Fibroblast of the conjunctiva (primary cell): ENCODE measurements around the gene TCERG1.
"Not testable (repeated sequence)": the region's sequence is repeated elsewhere in the genome, so short reads cannot be mapped to it uniquely, and the experiment has no call there.

Experiments
- DNase-seq: peaks from one replicate; pipeline ENCODE4 v3.0.0-alpha.2; 2010; ENCODE audit warnings: low read depth

Gene TCERG1

GRCh38 chr5:146521403-146522106, 74.4 kb downstream of the TCERG1 start:
- DNase-seq: no peak

- no peak for DNase-seq
These were observed 76.6 kb downstream of the TCERG1 start for GRCh38 chr5:146523698-146524097.

DNA sequence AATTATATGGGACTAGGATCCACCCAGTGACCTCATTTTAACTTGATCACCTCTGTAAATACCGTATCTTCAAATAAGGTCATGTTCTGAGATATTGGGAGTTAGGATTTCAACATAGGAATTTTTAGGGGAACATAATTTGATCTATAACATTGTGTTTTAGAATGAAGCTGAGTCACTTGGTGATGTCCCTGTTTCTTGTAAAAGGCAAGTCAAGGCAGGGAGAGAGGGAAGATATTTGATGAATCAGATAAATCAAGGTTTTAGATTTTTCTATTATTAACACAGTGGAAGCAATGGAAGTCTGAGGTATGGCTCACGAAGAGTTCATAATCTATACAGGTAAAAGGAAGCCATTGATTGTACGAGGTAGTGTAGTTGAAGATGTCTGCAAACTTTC, 80.7 kb downstream of the TCERG1 start:
- DNase-seq: no peak

- DNase-seq: no peak
These were observed 81.1 kb downstream of the TCERG1 start for GRCh38 chr5:146528236-146528635.

DNA sequence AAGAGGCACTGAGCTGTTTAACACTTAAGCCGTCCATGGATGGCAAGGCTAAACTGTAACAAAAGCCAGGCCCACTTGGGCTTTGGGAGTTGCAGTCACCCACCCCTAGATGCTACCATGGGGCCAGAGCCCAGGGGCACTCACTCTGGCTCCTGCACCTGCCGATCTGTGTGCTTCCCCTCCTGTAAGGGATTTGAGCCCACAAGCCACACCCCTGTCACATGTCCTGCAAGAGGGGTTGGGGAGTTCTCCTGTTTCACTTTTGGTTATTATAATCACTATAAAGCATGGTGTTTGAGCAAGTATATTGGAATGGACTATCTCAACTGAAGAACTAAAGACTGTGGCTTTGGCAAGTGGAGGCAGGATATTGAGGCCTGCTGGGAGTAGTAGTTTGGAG, 82.9 kb downstream of the TCERG1 start:
- no peak for DNase-seq

- peak; percentile 27 for DNase-seq
These were observed 86.2 kb downstream of the TCERG1 start for GRCh38 chr5:146533260-146533857.

- DNase-seq: no peak
These were observed 86.7 kb downstream of the TCERG1 start for GRCh38 chr5:146533882-146534281.

DNA sequence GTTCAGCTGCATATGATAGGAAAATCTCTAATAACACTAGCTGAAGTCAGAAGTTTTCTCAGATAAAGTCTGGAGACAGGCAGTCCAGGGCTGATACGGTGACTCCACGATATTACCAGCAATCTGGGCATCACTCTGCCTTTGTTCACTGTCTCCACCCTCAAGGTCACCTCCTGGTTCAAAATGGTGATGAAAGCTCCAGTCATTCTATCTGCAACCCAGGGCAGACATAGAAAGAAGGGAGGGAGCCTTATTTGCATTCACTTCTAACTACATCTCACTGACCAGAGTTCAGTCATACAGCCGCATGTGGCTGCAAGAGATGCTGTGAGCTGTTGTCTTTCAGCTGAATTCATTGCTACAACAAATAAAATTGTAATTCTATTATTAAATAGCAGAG, 91.3 kb downstream of the TCERG1 start:
- no peak for DNase-seq

GRCh38 chr5:146539973-146540372, 92.8 kb downstream of the TCERG1 start:
- no peak for DNase-seq

DNA sequence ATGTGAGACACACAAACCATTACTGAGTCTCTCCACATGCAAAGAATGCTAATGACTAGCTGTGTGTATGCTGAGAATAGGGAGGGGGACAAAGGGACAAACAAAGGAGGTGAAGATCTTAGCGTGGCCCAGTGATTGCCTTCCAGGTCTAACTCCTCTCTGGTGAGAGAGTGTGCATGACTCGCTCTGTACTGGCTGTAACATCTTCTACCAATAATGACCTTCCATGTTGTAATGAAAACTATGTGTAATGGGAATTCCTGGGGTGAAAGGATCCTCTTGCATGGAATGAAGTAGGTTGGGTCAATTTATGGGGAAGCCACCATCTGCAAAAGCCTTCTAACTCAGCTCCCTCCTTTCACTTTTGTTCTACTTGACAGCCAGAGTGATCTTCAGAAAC, 93.3 kb downstream of the TCERG1 start:
- no peak for DNase-seq

DNA sequence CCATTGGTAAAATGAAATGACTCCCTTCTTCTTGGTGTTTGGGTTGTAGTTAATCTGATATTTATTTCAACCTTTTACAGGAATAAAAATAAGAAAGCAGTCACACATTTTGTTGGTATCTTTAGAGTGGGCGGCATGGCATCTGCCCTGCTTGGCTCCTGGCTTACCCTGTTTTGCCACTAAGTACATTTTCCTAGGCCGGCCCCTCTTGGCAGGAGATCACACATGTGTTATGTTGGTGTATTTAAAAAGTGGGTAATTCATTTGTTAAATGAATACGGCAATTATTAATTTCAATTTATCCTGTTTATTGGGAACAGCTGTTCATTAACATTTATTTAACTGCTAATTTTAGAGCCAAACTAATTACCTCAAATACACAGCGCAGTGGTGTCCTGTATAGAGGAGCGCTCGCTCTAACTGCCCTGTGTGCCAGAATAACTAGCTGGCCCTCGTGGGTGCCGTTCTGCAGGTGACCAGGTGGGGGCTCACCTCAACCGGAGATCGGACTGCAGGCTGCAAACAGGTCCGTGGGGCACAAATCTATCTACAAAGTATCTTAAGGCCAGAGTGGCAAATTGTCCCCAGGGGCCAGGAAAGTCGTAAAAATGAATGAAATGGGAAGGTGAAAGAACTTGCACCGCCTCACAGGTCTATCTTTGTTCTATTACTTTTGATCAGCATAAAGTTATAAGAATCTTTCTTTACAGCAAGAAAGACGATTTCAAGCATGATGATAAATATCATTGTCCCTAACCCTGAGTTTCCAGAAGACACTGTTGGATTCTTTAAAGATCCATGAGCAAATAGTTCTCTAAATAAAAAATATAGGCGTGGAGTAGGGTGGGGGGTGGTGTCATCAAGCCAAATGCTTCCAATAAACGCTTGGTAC, 95.1 kb downstream of the TCERG1 start:
- peak; percentile 28 for DNase-seq

- DNase-seq: no peak
These were observed 97.1 kb downstream of the TCERG1 start for GRCh38 chr5:146544232-146544631.

DNA sequence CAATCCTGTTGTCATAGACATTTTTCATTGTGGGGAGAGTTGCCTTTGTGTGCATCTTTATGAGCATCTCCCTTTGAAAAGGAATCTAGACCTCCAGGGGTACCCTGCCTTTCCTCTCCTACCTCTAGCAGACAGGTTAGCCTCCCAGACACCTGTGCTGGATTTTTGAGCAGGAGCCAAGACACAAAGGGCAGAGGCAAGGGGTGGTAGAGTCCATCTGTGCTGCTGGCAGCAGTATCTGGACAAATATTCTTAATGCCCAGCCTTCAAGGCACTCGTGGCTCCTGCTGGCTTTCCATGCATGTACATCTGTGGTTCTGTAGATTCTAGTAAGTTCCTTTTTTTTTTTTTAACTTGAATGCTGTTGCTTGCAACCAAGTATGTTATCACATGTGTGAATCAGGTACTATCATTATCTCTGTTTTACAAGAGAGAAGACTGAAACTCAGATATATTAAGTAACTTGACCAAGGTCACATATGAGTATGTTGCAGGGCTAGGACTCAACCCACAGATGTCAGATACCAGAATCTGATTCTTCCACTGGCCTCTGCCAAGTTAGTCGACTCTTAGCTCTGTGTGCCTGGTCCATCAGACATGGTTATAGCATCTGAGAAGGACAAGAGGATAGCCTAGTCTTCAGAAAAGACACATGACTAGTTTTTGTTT, 101.8 kb downstream of the TCERG1 start:
- no peak for DNase-seq

DNA sequence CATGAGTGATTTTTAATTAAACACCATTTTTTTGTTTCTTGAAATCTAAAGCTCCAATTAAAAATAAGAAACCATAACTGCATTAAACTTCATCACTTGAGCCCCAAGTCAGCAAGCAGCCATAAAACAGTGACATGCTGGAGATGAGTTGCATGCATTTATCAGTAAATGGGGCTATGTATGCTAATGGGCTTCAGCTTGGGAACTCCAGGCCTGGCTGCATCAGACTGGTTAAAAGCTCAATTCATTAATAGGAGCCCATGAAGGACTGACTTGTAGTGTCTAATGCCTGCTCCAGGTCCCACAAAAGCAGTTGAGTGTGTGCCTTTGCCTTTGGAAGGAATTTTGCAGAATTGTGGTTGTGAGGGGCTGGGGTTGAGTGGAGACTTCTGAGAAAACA, 102.5 kb downstream of the TCERG1 start:
- no peak for DNase-seq

DNA sequence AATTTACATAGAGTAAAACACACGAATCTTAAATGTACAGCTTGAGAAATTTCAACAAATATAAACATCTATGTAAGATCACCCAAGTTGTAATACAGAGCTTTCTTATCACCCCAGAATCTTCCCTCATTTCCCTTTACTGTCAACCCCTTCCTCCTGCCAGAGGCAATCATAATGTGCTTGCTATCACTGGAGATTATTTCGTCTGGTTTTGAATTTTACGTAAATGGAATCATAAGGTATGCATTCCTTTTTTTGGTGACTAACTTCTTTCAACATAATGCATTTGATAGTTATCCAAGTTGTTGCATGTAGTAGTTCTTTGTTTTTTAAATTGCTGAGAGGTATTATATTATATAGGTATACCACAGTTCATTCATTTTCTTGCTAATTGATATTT, 106.3 kb downstream of the TCERG1 start:
- no peak for DNase-seq

DNA sequence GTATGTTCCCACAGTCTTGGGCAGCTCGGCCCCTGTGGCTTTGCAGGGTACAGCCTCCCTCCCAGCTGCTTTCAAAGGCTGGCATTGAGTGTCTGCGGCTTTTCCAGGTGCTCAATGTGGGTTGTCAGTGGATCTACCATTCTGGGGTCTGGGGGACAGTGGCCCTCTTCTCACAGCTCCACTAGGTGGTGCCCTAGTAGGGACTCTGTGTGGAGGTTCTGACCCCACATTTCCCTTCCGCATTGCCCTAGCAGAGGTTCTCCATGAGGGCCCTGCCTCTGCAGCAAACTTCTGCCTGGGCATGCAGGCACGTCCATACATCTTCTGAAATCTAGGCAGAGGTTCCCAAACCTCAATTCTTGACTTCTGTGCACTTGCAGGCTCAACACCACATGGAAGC, 109.8 kb downstream of the TCERG1 start:
- DNase-seq: not testable (repeated sequence)

DNA sequence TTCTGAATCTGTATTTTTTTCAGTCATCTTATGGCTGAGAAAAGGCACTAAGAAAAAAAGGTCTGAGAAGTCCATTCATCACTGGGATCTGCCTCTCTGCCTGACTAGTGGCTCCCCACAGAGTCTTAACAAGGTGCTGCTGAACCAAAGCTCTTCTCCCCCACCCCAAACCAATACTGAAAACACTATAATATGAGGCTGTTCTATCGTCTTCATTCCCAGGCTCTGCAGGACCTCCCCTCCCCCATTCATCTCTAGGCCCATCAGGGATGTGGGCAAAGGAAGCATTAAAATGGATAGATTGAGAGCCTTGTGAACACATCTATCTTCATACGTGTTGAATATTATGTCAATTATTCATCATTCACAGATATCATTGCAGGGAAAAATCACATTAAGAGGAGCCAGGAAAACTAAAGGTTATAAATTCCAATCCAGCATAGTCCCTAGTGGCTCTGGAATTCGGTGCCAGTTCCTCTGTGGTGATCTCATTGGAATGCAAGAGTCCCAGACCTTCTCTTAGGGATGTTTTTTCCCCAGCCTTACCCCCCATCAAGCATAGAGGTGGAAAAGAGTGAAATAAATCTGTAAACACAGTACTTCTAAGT, 113.2 kb downstream of the TCERG1 start:
- DNase-seq: no peak
